H1 (cell line): ENCODE results near the gene ACAA1. TPM values are rescaled to one million over a fixed set of nuclear protein-coding genes. Genes with fewer than 3 reads are reported as not detected.

Experiments used
- CTCF ChIA-PET: fragments of 300-600 bp; sonication (Branson Sonifier 250); formaldehyde crosslinking; loops from one replicate; lab custom pipeline; 2021; ENCODE audit not compliant: partially characterized antibody; lab: Charles Lee
- POLR2A ChIA-PET: fragments of 300-600 bp; sonication (Branson Sonifier 250); formaldehyde crosslinking; loops from one replicate; lab custom pipeline; 2021; ENCODE audit warnings: inconsistent platforms; ENCODE audit not compliant: partially characterized antibody; lab: Charles Lee
- DNase-seq, 2 experiments: peaks; one replicate each; pipeline versions ENCODE4 v3.0.0 to v3.0.0-alpha.2; 2010 to 2022; ENCODE audit warnings: low spot score in 2 of 2, low read depth in 1 of 2, mixed read lengths in 1 of 2
- FAIRE-seq: peaks from 2 replicates; lab custom pipeline; 2011; peaks lifted over from hg19 to GRCh38; lab: Jason Lieb, UNC
- H2AFZ ChIP-seq: 2 replicates; pipeline ENCODE4 v1.8.1; 2012; ENCODE audit warnings: low read length, inconsistent platforms
- H2AK5ac ChIP-seq: 2 replicates; pipeline ENCODE4 v1.6.1; 2013; ENCODE audit warnings: low read depth, low read length
- H2BK120ac ChIP-seq: replicated peaks from 2 replicates; pipeline ENCODE3; 2013; ENCODE audit warnings: low read depth, low read length, inconsistent platforms
- H2BK12ac ChIP-seq: 2 replicates; pipeline ENCODE4 v1.6.1; 2013; ENCODE audit warnings: low read depth, low read length
- H2BK15ac ChIP-seq: 2 replicates; pipeline ENCODE4 v1.6.1; 2013; ENCODE audit warnings: low read length
- H2BK20ac ChIP-seq: 2 replicates; pipeline ENCODE4 v1.6.1; 2013; ENCODE audit warnings: low read length
- H2BK5ac ChIP-seq: 2 replicates; pipeline ENCODE4 v1.6.1; 2013; ENCODE audit warnings: low read depth, low read length
- H3K14ac ChIP-seq: 2 replicates; pipeline ENCODE4 v1.6.1; 2013; ENCODE audit warnings: inconsistent platforms; ENCODE audit not compliant: insufficient read length
- H3K18ac ChIP-seq: 2 replicates; pipeline ENCODE4 v1.6.1; 2013; ENCODE audit warnings: low read length; ENCODE audit errors: extremely low read depth
- H3K23ac ChIP-seq: 2 replicates; pipeline ENCODE4 v1.6.1; 2013; ENCODE audit warnings: inconsistent platforms; ENCODE audit not compliant: insufficient read length
- H3K23me2 ChIP-seq: 2 replicates; pipeline ENCODE4 v1.6.1; 2013; ENCODE audit warnings: low read depth, low read length
- H3K27ac ChIP-seq: 2 replicates; pipeline ENCODE4 v1.6.1; 2011; ENCODE audit warnings: low read depth, low read length, inconsistent platforms
- H3K27me3 ChIP-seq, 4 experiments: replicated peaks in 1 of 4; 1 replicate in 1 of 4; 2 replicates in 3 of 4; pipeline versions ENCODE4 v1.6.1 to v1.8.1; 2011 to 2013; ENCODE audit warnings: low read length in 3 of 4, mild to moderate bottlenecking in 3 of 4, inconsistent platforms in 2 of 4, mixed read lengths in 2 of 4, moderate library complexity in 1 of 4; ENCODE audit not compliant: control insufficient read depth in 3 of 4, insufficient read depth in 3 of 4; ENCODE audit errors: extremely low read depth in 1 of 4
- H3K36me3 ChIP-seq, 4 experiments: 2 replicates each; pipeline versions ENCODE4 v1.6.1 to v1.8.1; 2011 to 2013; ENCODE audit warnings: mild to moderate bottlenecking in 4 of 4, low read length in 3 of 4, moderate library complexity in 2 of 4, control low read depth in 1 of 4, inconsistent platforms in 1 of 4; ENCODE audit not compliant: insufficient read depth in 4 of 4, control insufficient read depth in 2 of 4
- H3K4ac ChIP-seq: replicated peaks from 2 replicates; pipeline ENCODE3; 2013; ENCODE audit warnings: low read length, low read depth, mixed read lengths, inconsistent platforms; ENCODE audit not compliant: insufficient read length
- H3K4me1 ChIP-seq, 4 experiments: replicated peaks in 1 of 4; 1 replicate in 1 of 4; 2 replicates in 3 of 4; pipeline versions ENCODE4 v1.6.1 to v1.8.1; 2011 to 2013; ENCODE audit warnings: low read length in 3 of 4, inconsistent platforms in 2 of 4, mixed read lengths in 1 of 4; ENCODE audit not compliant: insufficient read depth in 4 of 4, control insufficient read depth in 3 of 4
- H3K4me2 ChIP-seq, 2 experiments: 2 replicates each; pipeline versions ENCODE4 v1.6.1 to v1.8.1; 2011 to 2013; ENCODE audit warnings: low read depth in 2 of 2, low read length in 2 of 2, control low read depth in 1 of 2, inconsistent platforms in 1 of 2, mild to moderate bottlenecking in 1 of 2; ENCODE audit not compliant: insufficient read depth in 1 of 2
- H3K4me3 ChIP-seq, 4 experiments: fragments of 200-600, 300-600 bp in 1 of 4; sonication (generic), shearing (Covaris generic), sonication (Bioruptor Twin) in 1 of 4; 2 replicates each; pipeline versions ENCODE4 v1.5.1 to v1.8.1; 2011 to 2016; ENCODE audit warnings: low read length in 4 of 4, low read depth in 3 of 4, control low read depth in 2 of 4, inconsistent platforms in 2 of 4, mild to moderate bottlenecking in 2 of 4, mixed read lengths in 1 of 4, moderate library complexity in 1 of 4; ENCODE audit not compliant: insufficient read depth in 2 of 4; ENCODE audit errors: extremely low read depth in 1 of 4
- H3K56ac ChIP-seq: replicated peaks from 2 replicates; pipeline ENCODE3; 2013; ENCODE audit warnings: low read depth, mild to moderate bottlenecking, mixed read lengths, low read length, inconsistent platforms; ENCODE audit not compliant: insufficient read length
- H3K79me1 ChIP-seq: 2 replicates; pipeline ENCODE4 v1.6.1; 2013; ENCODE audit warnings: low read depth, low read length, control low read depth
- H3K79me2 ChIP-seq, 2 experiments: 2 replicates each; pipeline versions ENCODE4 v1.6.1 to v1.8.1; 2012 to 2013; ENCODE audit warnings: low read length in 2 of 2, mild to moderate bottlenecking in 2 of 2, inconsistent platforms in 1 of 2; ENCODE audit not compliant: insufficient read depth in 2 of 2, control insufficient read depth in 1 of 2
- H3K9ac ChIP-seq, 4 experiments: replicated peaks in 1 of 4; 1 replicate in 1 of 4; 2 replicates in 3 of 4; pipeline versions ENCODE4 v1.6.1 to v1.8.1; 2011 to 2013; ENCODE audit warnings: low read depth in 3 of 4, low read length in 3 of 4, control low read depth in 2 of 4, mild to moderate bottlenecking in 2 of 4, moderate library complexity in 2 of 4, inconsistent platforms in 1 of 4; ENCODE audit errors: extremely low read depth in 1 of 4
- H3K9me3 ChIP-seq, 2 experiments: 2 replicates each; pipeline versions ENCODE4 v1.6.1 to v1.8.1; 2012 to 2013; ENCODE audit warnings: mild to moderate bottlenecking in 2 of 2, moderate library complexity in 2 of 2, control low read depth in 1 of 2, inconsistent platforms in 1 of 2, low read depth in 1 of 2, low read length in 1 of 2, mixed read lengths in 1 of 2; ENCODE audit not compliant: insufficient read depth in 2 of 2
- H4K20me1 ChIP-seq, 2 experiments: replicated peaks in 1 of 2; 2 replicates each; pipeline versions ENCODE3 to v1.8.1; 2011 to 2013; ENCODE audit warnings: inconsistent platforms in 2 of 2, low read length in 2 of 2, mild to moderate bottlenecking in 1 of 2; ENCODE audit not compliant: insufficient read depth in 2 of 2, control insufficient read depth in 1 of 2
- H4K5ac ChIP-seq: 2 replicates; pipeline ENCODE4 v1.6.1; 2013; ENCODE audit warnings: low read length, low read depth, mixed read lengths, inconsistent platforms; ENCODE audit not compliant: insufficient read length
- H4K8ac ChIP-seq: 2 replicates; pipeline ENCODE4 v1.8.0; 2013; ENCODE audit warnings: mild to moderate bottlenecking, moderate library complexity, low read length, inconsistent platforms; ENCODE audit not compliant: insufficient read depth; ENCODE audit errors: extremely low read depth
- H4K91ac ChIP-seq: replicated peaks from 2 replicates; pipeline ENCODE3; 2013; ENCODE audit warnings: low read length, mixed read lengths, inconsistent platforms; ENCODE audit not compliant: insufficient read length
- ASH2L ChIP-seq: fragments of 200-600, 300-600 bp; sonication (generic); IDR thresholded peaks from one replicate; pipeline ENCODE4 v1.7.1; 2017; ENCODE audit warnings: low read length
- ATF2 ChIP-seq: IDR thresholded peaks from 2 replicates; pipeline ENCODE4 v1.6.1; 2012; ENCODE audit warnings: low read length, inconsistent platforms
- CBX5 ChIP-seq: fragments of 300-800, 300-1000 bp; sonication (generic); IDR thresholded peaks from 2 replicates; pipeline ENCODE4 v1.7.1; 2016; ENCODE audit warnings: antibody characterized with exemption, low read length, low read depth
- EP300 ChIP-seq, 2 experiments: IDR thresholded peaks; 1 replicate in 1 of 2; 2 replicates in 1 of 2; pipeline ENCODE4 v1.6.1; 2011 to 2012; ENCODE audit warnings: low read depth in 2 of 2, low read length in 2 of 2, mild to moderate bottlenecking in 2 of 2, borderline replicate concordance in 1 of 2, inconsistent platforms in 1 of 2, moderate library complexity in 1 of 2
- EZH2 ChIP-seq: fragments of 200-600 bp; sonication (generic); IDR thresholded peaks from 2 replicates; pipeline ENCODE4 v1.7.1; 2012; ENCODE audit warnings: low read depth, mild to moderate bottlenecking, moderate library complexity, low read length, inconsistent platforms; ENCODE audit not compliant: severe bottlenecking
- HDAC6 ChIP-seq: IDR thresholded peaks from one replicate; pipeline ENCODE4 v1.7.1; 2012; ENCODE audit warnings: low read depth, mild to moderate bottlenecking, inconsistent platforms, low read length, moderate library complexity
- PHF8 ChIP-seq: fragments of 200-600 bp; sonication (generic); conservative IDR thresholded peaks from 2 replicates; pipeline ENCODE4 v1.7.1; 2012; ENCODE audit warnings: low read depth, mild to moderate bottlenecking, inconsistent platforms, low read length, moderate library complexity
- RAD21 ChIP-seq, 2 experiments: IDR thresholded peaks in 1 of 2; conservative IDR thresholded peaks in 1 of 2; 2 replicates each; pipeline ENCODE4 v1.6.1; 2011; ENCODE audit warnings: low read depth in 2 of 2, low read length in 2 of 2, improper control_type of control experiment in 1 of 2, inconsistent platforms in 1 of 2, mild to moderate bottlenecking in 1 of 2, moderate library complexity in 1 of 2
- RBBP5 ChIP-seq: IDR thresholded peaks from 2 replicates; pipeline ENCODE4 v1.7.1; 2012; ENCODE audit warnings: low read depth, mild to moderate bottlenecking, inconsistent platforms, low read length, moderate library complexity, borderline replicate concordance
- SIX5 ChIP-seq: IDR thresholded peaks from 2 replicates; pipeline ENCODE4 v1.6.1; 2011; ENCODE audit warnings: mild to moderate bottlenecking, low read depth, low read length
- SP1 ChIP-seq: IDR thresholded peaks from 2 replicates; pipeline ENCODE4 v1.6.1; 2011; ENCODE audit warnings: low read depth, low read length
- SRF ChIP-seq: IDR thresholded peaks from 2 replicates; pipeline ENCODE4 v1.6.1; 2011; ENCODE audit warnings: mild to moderate bottlenecking, low read depth, low read length, moderate library complexity
- WGBS, 2 experiments: shearing (Covaris generic) in 1 of 2; methylation state at CpG; one replicate each; pipeline versions ENCODE4 v1.1.6 to v1.1.7; 2013 to 2015; ENCODE audit warnings: low lambda C conversion rate in 2 of 2, mixed read lengths in 2 of 2, inconsistent platforms in 1 of 2, low coverage in 1 of 2, missing lambda C conversion rate in 1 of 2; ENCODE audit not compliant: insufficient replicate concordance in 2 of 2, insufficient coverage in 1 of 2, insufficient read length in 1 of 2; ENCODE audit errors: extremely low coverage in 1 of 2, missing lambda C conversion rate in 1 of 2; 5-methylcytosine and 5-hydroxymethylcytosine counted together
- polyA plus RNA-seq, 7 experiments: library from polyadenylated mRNA; depleted of rRNA in 3 of 7; stranded (reverse) in 5 of 7; unstranded in 2 of 7; fragments of >200 nt in 5 of 7; fragments of 200-250 nt in 2 of 7; gene quantifications; 1 replicate in 5 of 7; 2 replicates in 1 of 7; 4 replicates in 1 of 7; pipeline versions ENCODE4 v1.2.1 to v1.2.3, GENCODE V29; 2011 to 2013; ENCODE audit warnings: missing spikeins in 2 of 7, mixed read lengths in 2 of 7
- total RNA-seq: library from RNA; stranded (reverse); fragmentation: NEBNext Ultra II Directional; extraction: Animal tissue kit (Norgen Biotek cat#: 25700); gene quantifications from 2 replicates; pipeline ENCODE4 v1.2.1, GENCODE V29; 2021

The ACAA1 gene
- total and polyA plus RNA-seq, 2 of the 8 experiments (the other 6 are each of a cell fraction or from before 2014, with no cell fraction given), result 23.1 to 34.8 TPM

GRCh38 chr3:38147421-38147820, 10.5 kb upstream of the ACAA1 start:
- no peak overlapping the region for H3K27ac ChIP-seq
- H3K4ac ChIP-seq, result no peak overlapping the region
- no peaks in the 10 kb centered on the region for H3K79me1 ChIP-seq
- POLR2A ChIA-PET, result interaction anchor here (0.7 kb wide), 1 partner anchor 8 kb away, joined by 3 read pairs; no protein-coding TSS in a partner anchor
- H3K23ac ChIP-seq, result no peak overlapping the region
- H3K36me3 ChIP-seq, result no peaks in the 10 kb centered on the region
- H2BK12ac ChIP-seq, result no peak overlapping the region
- no peaks in the 10 kb centered on the region for H3K79me2 ChIP-seq
- no peak overlapping the region for H3K14ac ChIP-seq
- FAIRE-seq (no peak), DNase-seq (no peak)
- no peak overlapping the region for H3K9ac ChIP-seq
- H3K23me2 ChIP-seq, result no peaks in the 10 kb centered on the region
- H2AK5ac ChIP-seq, result no peak overlapping the region
- no peak overlapping the region for H3K4me3 ChIP-seq
- H2BK5ac ChIP-seq, result no peak overlapping the region
- H2BK20ac ChIP-seq, result no peak overlapping the region
- H2BK15ac ChIP-seq, result no peak overlapping the region
- no peaks in the 10 kb centered on the region for H4K20me1 ChIP-seq
- no peak overlapping the region for H2AFZ ChIP-seq
- H3K4me2 ChIP-seq, result no peak overlapping the region
- H2BK120ac ChIP-seq, result no peak overlapping the region
- H3K18ac ChIP-seq, result no peak overlapping the region
- H4K8ac ChIP-seq, result no peak overlapping the region
- H3K27me3 ChIP-seq, result no peaks in the 10 kb centered on the region
- WGBS, 2 experiments, result 90% methylated on average over 3 of the region's 3 CpGs; no CpG with 5 or more reads in 1 of the 2 experiments
- no peak overlapping the region for H3K56ac ChIP-seq
- no peak overlapping the region for H4K91ac ChIP-seq
- CTCF ChIA-PET, result interaction anchor here (0.9 kb wide), 1 partner anchor 136 kb away, joined by 4 read pairs; no protein-coding TSS in a partner anchor
- no peak overlapping the region for H4K5ac ChIP-seq
- no peaks in the 10 kb centered on the region for H3K9me3 ChIP-seq
- H3K4me1 ChIP-seq, result no peaks in the 10 kb centered on the region
- TF ChIP-seq CBX5 (no peak), ASH2L (no peak), EZH2 (no peak), EP300 (IDR thresholded peaks at IDR 0.05; ENCODE audit: borderline replicate concordance in 1 of 2, low read depth in 2 of 2, low read length in 2 of 2) (no peak), SP1 (no peak), RAD21 (IDR thresholded peaks at IDR 0.05 in 1 of 2, conservative IDR thresholded peaks at IDR 0.05 in 1 of 2; ENCODE audit: low read depth in 2 of 2, low read length in 2 of 2) (no peak), RBBP5 (no peak), HDAC6 (no peak), PHF8 (no peak), SRF (no peak), SIX5 (no peak), ATF2 (no peak)
